Right cardiac atrium (tissue), 5 donors: ENCODE measurements around the gene SMIM38. TPM values are rescaled to one million over a fixed set of nuclear protein-coding genes. Genes with fewer than 3 reads are reported as not detected.

Experiments
- ATAC-seq, 2 donors: fragments of 200-7000 bp; cut with Tn5 transposase; one replicate each; pipeline versions ENCODE4 v1.8.0 to v1.9.1; 2020; ENCODE audit warnings: moderate library complexity in 2 of 2, mild to moderate bottlenecking in 1 of 2
- DNase-seq, 3 donors: peaks; one replicate each; pipeline ENCODE4 v3.0.0-alpha.2; 2020
- H3K27ac ChIP-seq: one replicate; pipeline ENCODE4 v1.5.1; 2013; ENCODE audit warnings: mild to moderate bottlenecking, low read length, control low read depth, moderate library complexity
- H3K27me3 ChIP-seq: one replicate; pipeline ENCODE4 v1.6.1; 2013; ENCODE audit not compliant: control insufficient read depth, insufficient read depth
- H3K4me1 ChIP-seq: one replicate; pipeline ENCODE4 v1.6.1; 2013; ENCODE audit warnings: low read length; ENCODE audit not compliant: control insufficient read depth, insufficient read depth
- H3K4me3 ChIP-seq: one replicate; pipeline ENCODE4 v1.5.1; 2013; ENCODE audit warnings: low read length, control low read depth
- H3K9me3 ChIP-seq: one replicate; pipeline ENCODE4 v1.6.1; 2013; ENCODE audit warnings: low read length; ENCODE audit not compliant: control insufficient read depth
- WGBS: extraction: QIAGEN DNeasy Blood & Tissue Kit; methylation state at CpG from one replicate; pipeline ENCODE4 v1.1.7; 2013; 5-methylcytosine and 5-hydroxymethylcytosine counted together
- intact Hi-C, 4 donors: fragments of 100-400 bp; cut with DNase I; formaldehyde crosslinking; loops; one replicate each; pipeline versions ENCODE4 v1.11.0 to v1.14.0; 2022 to 2023
- polyA plus RNA-seq: library from polyadenylated mRNA; stranded (reverse); fragments of 200-250 nt; gene quantifications from one replicate; pipeline ENCODE4 v1.2.3, GENCODE V29; 2013
- total RNA-seq, 4 donors: library from RNA; stranded (reverse); fragmentation: NEBNext Ultra II Directional; extraction: Animal tissue kit (Norgen Biotek cat#: 25700); gene quantifications; one replicate each; pipeline ENCODE4 v1.2.1, GENCODE V29; 2021
- donor health status: healthy with polysubstance abuse.
- donor health status: DM: no; HTN: yes; CAD: no.
- donor health status: DM: no; HTN: no; CAD: no.
- donor health status: DM: no; HTN: yes; CAD: no; lungs with severe emphysema.
- donor health status: DM: yes; HTN: yes; CAD: no.

The SMIM38 gene
- total and polyA plus RNA-seq, 5 donors: 0.07 to 0.56 (median 0.21) TPM; not detected in 1

DNA sequence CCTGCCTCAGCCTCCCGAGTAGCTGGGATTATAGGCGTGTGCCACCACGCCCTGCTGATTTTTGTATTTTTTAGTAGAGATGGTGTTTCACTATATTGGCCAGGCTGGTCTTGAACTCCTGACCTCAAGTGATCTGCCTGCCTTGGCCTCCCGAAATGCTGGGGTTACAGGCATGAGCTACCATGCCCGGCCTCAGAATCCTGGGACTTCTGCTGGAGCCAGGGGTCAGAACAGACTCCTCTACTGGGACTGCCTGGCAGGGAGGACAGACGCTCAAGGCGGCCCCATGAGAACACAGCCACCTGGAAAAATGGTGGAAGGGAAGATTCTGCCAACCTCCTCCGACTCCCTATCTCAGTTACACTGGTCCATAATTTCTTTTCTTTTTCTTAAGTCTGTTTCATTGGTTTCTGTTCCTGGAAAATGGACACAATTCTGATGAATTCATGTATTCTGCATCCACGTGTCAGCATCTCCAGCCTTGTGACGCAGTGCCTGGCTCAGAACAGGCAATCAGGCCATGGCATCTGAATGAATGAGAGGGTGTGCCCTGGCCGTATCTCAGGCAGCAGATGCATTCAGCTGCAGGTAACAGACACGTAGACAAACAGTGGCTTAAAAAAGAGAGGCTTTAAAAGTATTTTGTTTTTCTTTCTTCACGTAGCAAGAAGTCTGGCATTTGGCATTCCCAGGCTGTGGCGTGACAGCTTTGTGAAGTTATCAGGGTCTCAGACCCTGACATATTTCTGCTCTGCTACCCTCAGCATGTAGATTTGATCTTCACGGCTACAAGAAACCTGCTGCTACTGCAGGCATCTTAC, 4.8 kb downstream of the SMIM38 start:
- H3K9me3 ChIP-seq: no peaks in the 10 kb centered on the region
- H3K4me3 ChIP-seq: no peak overlapping the region
- intact Hi-C loops: no loop called here
- ATAC-seq (no peak), DNase-seq (no peak)
- no peak overlapping the region for H3K27ac ChIP-seq
- WGBS: 76% methylated on average over 15 of the region's 15 CpGs
- peaks cover 11% of the 10 kb centered on the region for H3K4me1 ChIP-seq
- H3K27me3 ChIP-seq: no peaks in the 10 kb centered on the region

DNA sequence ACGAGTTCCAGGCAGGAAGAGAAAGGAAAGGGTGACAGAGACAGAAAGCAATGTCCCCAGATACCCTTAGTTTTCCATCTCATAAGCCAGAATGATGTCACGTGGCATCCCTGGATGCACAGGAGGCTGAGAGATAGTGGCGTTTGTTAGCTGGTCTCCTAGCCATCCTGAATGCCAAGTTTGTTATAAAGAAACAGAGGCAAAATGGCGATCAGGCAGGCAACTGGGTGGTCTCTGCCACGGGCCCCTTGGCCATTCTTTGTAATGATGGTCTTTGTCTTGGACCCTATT, 5.3 kb downstream of the SMIM38 start:
- WGBS: 41% methylated on average over 5 of the region's 5 CpGs
- H3K27me3 ChIP-seq: no peaks in the 10 kb centered on the region
- no peak for ATAC-seq
- peaks cover 7% of the 10 kb centered on the region for H3K4me1 ChIP-seq
- no peak overlapping the region for H3K27ac ChIP-seq
- no peak for DNase-seq
- H3K4me3 ChIP-seq: no peak overlapping the region
- intact Hi-C loops: no loop called here
- H3K9me3 ChIP-seq: no peaks in the 10 kb centered on the region

DNA sequence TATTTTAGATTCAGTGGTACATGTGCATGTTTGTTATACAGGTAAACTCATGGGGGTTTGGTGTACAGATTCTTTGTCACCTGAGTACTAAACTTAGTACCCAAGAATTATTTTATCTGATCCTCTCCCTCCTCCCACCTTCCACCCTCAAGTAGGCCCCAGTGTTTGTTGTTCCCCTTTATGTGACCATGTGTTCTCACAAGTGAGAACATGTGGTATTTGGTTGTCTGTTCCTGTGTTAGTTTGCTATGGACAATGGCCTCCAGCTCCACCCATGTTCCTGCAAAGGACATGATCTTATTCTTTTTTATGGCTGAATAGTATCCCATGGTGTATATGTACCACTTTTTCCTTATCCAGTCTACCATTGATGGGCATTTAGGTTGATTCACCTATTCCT, 6.8 kb downstream of the SMIM38 start:
- Histone ChIP-seq H3K27me3 (no peaks in the 10 kb centered on the region), H3K27ac (no peak overlapping the region), H3K4me1 (peaks cover 9% of the 10 kb centered on the region), H3K4me3 (no peak overlapping the region), H3K9me3 (no peaks in the 10 kb centered on the region)
- no peak for DNase-seq
- intact Hi-C loops: no loop called here
- ATAC-seq: no peak

DNA sequence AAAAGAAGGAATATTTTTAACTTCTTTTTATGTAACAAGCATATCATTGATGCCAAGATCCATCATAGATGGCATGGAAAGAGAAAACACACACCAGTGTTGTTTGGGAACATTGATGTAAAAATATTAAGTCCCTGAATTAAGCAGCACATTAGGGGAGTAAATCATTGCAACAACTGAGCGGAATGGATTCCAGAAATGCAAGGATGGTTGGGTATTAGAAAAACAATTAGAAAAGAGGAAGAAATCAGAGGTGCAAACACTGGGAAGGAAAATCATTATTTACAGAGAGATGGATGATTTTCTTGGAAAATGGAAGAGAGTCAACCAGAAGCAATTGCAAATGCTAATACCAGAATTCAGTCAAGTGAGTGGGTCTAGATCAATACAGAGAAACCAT, 8.1 kb downstream of the SMIM38 start:
- 97% methylated on average over 1 of the region's 1 CpG for WGBS
- no peak for DNase-seq
- no peak overlapping the region for H3K4me3 ChIP-seq

DNA sequence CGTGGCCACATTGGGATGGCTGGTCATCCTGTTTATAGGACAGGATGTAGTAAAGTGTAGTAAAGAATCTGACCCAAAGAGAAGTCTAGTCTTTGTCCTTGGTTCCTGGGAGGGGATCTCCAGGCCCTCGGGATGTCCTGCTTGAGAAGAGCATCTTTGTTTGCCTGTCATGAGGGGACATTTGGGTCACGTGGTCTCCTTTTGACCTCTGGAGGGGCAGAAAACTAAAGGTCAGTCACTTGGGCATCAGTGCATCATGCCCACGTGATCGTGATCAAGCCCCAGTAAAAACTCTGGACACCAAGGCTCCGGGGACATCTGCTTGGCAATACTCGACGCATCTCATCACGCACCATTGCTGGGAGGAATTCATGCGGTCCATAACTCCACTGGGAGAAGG, 9.1 kb downstream of the SMIM38 start:
- ATAC-seq (no peak), DNase-seq (no peak)
- no peak overlapping the region for H3K27ac ChIP-seq
- intact Hi-C loops: no loop called here
- no peak overlapping the region for H3K4me3 ChIP-seq
- no peaks in the 10 kb centered on the region for H3K27me3 ChIP-seq
- 74% methylated on average over 10 of the region's 10 CpGs for WGBS
- peaks cover 6% of the 10 kb centered on the region for H3K4me1 ChIP-seq
- H3K9me3 ChIP-seq: no peaks in the 10 kb centered on the region

More for the DNA sequence above, 8.1 kb downstream of the SMIM38 start:
- Histone ChIP-seq H3K4me1 (peaks cover 6% of the 10 kb centered on the region), H3K27me3 (no peaks in the 10 kb centered on the region), H3K9me3 (no peaks in the 10 kb centered on the region), H3K27ac (no peak overlapping the region)
- intact Hi-C loops: no loop called here
- ATAC-seq: no peak

DNA sequence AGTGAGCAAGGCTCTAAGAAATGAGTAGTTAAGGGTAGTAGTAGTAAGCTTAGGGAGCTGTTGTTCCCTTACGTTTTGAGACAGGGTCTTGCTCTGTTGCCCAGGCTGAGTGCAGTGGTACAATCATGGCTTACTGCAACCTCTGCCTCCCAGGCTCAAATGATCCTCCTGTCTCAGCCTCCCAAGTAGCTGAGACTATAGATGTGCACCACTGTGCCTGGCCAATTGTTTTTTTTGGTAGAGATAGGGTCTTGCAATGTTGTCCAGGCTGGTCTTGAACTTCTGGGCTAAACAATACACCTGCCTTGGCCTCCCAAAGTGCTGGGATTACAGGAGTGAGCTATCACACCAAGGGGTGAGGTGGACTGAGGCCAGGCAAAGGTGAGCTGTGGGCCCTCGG, 10.0 kb downstream of the SMIM38 start:
- Histone ChIP-seq H3K27ac (no peak overlapping the region), H3K27me3 (no peaks in the 10 kb centered on the region)
- 90% methylated on average over 2 of the region's 2 CpGs for WGBS

DNA sequence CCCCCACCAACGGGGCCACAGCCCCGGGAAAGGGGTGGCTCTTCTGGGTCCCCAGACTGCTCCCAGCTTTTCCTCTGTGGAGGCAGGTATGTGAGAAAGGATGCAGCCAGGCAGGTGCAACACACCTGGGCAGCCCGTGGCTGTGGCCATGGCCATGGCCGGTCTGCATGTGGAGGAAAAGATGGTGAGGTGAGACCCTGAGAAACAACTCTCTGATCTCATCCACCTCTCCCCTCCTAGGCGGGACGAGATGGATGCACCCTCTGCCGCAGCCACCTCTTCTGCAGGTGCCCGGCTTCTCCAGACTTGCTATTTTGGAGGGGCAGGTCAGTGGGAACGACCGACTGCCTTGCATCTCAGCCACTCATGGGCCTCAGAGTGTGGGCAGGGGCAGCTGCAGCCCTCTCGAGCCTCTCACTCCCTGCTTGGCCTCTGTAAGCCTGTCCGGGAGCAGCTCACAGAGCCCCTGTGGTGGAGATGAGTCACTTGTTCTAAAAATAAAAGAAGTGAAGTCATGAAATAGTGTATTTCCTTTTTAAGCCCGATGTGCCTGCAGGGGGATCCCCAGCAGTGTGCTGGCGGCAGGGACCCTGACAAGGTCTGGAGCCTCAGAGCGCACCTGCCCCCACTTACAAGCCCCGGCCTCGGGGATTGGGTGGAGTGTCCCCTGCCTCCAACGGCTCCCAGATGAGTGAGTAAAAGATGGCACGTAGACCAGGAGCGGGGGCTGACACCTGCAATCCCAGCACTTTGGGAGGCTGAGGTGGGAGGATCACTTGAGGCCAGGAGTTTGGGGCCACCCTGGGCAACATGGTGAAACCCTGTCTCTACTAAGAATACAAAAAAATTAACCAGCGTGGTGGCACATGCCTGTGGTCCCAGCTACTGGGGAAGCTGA, 10.7 kb downstream of the SMIM38 start:
- intact Hi-C loops: no loop called here
- ATAC-seq (peak; percentile 66 to 87), DNase-seq (no peak)
- H3K9me3 ChIP-seq: no peaks in the 10 kb centered on the region
- H3K27ac ChIP-seq: no peak overlapping the region
- no peak overlapping the region for H3K4me3 ChIP-seq
- H3K27me3 ChIP-seq: no peaks in the 10 kb centered on the region
- WGBS: 34% methylated on average over 21 of the region's 21 CpGs
- peaks cover 2% of the 10 kb centered on the region for H3K4me1 ChIP-seq

More for the DNA sequence above, 10.0 kb downstream of the SMIM38 start:
- H3K9me3 ChIP-seq: no peaks in the 10 kb centered on the region
- peaks cover 6% of the 10 kb centered on the region for H3K4me1 ChIP-seq
- no peak overlapping the region for H3K4me3 ChIP-seq
- ATAC-seq (no peak), DNase-seq (no peak)
- intact Hi-C loops: no loop called here

DNA sequence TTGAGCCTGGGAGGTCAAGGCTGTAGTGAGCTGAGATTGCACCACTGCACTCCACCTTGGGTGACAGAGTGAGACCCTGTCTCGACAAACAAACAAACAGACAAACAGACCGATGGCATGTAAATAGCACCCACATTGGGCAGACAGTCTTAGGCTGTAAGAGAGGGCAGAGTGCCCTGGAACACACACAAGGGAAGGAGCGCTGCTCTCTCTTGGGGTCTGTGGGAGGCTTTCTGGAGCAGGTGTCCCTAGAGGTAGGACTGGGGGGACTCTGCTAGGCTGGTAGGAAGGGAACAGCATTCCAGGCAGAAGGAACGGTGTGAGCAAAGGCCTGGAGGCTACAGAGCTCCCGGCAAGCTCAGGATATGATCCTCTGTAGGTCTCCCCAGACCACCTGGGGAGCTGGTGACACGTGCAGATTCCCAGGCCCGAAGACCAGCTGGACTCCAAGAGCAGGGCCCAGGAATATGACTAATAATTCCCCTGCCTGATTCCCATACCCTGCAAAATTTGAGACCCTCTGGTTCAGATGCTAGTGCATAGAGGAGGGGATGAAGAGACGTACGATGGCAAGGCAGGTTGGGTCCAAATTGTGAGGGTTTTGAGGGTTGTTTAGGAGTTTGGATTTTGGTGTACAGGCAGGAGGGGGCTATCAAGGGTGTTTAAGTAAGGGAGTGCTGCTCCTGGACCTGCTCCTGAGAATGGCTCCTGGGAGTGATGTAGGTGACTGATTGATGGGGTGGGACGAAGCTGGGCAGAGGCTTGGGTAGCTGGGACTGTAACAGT, 11.6 kb downstream of the SMIM38 start:
- 91% methylated on average over 10 of the region's 10 CpGs for whole genome bisulfite sequencing
- H3K9me3 ChIP-seq: no peaks in the 10 kb centered on the region
- H3K27me3 ChIP-seq: no peaks in the 10 kb centered on the region
- DNase-seq: no peak
- H3K4me1 ChIP-seq: peaks cover 2% of the 10 kb centered on the region
- no peak overlapping the region for H3K27ac ChIP-seq
- H3K4me3 ChIP-seq: no peak overlapping the region
- intact Hi-C loops: no loop called here
- ATAC-seq: peak; percentile 22 to 23

DNA sequence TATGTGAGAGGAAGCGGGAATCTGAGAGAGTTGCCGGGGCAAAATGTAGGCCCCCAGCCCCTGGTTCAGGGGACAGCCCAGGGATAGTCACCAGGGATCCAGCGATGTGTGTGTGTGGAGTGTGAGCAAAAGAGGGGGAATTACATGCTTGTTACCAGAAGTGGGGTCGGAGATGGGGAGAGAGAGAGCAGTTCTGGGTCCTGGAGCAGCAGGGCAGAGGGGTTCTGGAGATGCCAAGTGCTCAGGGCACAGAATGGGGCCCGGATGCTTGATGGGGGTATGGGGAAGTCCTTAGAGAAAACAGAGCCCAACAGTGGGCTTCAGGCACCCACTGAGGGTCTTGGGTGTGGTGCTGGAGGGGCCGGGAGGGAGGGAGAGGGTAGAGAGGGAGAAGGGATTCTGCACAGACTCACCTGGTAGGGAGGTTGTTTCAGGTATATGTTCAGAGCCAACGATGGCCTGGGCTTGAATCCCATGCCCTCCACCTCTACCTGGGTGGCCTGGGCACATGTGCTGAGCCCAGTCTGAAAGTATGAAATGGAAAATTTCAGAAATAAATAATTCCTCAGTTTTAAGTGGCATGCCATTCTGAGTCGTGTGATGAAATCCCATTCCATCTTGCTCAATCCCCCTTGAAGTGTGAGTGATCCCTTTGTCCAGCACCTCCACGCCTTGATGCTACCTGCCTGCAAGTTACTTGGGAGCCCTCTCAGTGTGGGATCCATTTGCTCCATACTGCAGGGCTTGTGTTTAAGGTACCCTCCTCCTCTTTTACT, 12.4 kb downstream of the SMIM38 start:
- Histone ChIP-seq H3K4me3 (no peak overlapping the region), H3K27me3 (no peaks in the 10 kb centered on the region), H3K9me3 (no peaks in the 10 kb centered on the region), H3K4me1 (peaks cover 2% of the 10 kb centered on the region), H3K27ac (no peak overlapping the region)
- intact Hi-C loops: no loop called here
- 82% methylated on average over 9 of the region's 9 CpGs for WGBS
- ATAC-seq (no peak), DNase-seq (no peak)

DNA sequence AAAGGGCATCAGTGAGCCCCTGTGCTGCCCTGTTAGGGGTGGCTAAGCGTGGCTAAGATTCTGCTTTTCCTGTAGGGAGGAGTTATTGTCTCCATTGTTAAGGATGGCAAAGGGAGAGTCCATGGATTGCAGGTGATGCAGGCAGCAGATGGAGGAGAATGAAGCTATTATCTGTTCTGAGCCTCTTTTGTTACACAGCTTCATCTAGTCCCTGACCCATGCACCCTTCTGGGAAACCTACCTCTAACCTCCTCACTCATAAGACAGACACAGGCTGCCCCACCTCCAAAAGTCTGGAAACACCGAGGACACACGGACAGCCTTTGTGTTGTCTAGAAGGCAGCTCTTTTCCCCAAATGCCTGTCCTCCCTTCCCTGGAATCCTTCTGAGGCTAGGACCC, 13.7 kb downstream of the SMIM38 start:
- ATAC-seq (no peak), DNase-seq (no peak)
- Histone ChIP-seq H3K4me1 (peaks cover 2% of the 10 kb centered on the region), H3K27ac (no peak overlapping the region), H3K27me3 (no peaks in the 10 kb centered on the region), H3K9me3 (no peaks in the 10 kb centered on the region), H3K4me3 (no peak overlapping the region)
- whole genome bisulfite sequencing: 96% methylated on average over 3 of the region's 3 CpGs
- intact Hi-C loops: no loop called here
